Erythroblast (primary cell): ENCODE results near the gene HAPSTR1.

Source experiments
- GATA1 ChIP-seq: IDR thresholded peaks from 2 replicates; pipeline ENCODE4 v1.6.1; 2011; ENCODE audit warnings: low read depth, mild to moderate bottlenecking, control low read depth, low read length, moderate library complexity
- POLR2A ChIP-seq: IDR thresholded peaks from 2 replicates; pipeline ENCODE4 v1.6.1; 2011; ENCODE audit warnings: mild to moderate bottlenecking, low read length

GRCh38 chr16:9079430-9079812 lies 12.0 kb upstream of the HAPSTR1 start:
- no peak for TF ChIP-seq POLR2A
- TF ChIP-seq GATA1 = no peak
